Measurements from ENCODE around the gene TAS2R30.
"Not testable (repeated sequence)": the region's sequence is repeated elsewhere in the genome, so short reads cannot be mapped to it uniquely, and the experiment has no call there.

Gene TAS2R30

GRCh38 chr12:11134305-11134704 lies at the start of gene TAS2R30:
TSS of gene TAS2R30 (minus strand) at chr12:11134644. CDS start at chr12:11134244, 400 bp downstream.
- no peak for DNase-seq

GRCh38 chr12:11183011-11183410 lies 48.6 kb upstream of the TAS2R30 start:
- no peak for DNase-seq

GRCh38 chr12:11182529-11182928 lies 48.1 kb upstream of the TAS2R30 start:
- DNase-seq, result no peak

GRCh38 chr12:11178250-11178649 lies 43.8 kb upstream of the TAS2R30 start:
- no peak for DNase-seq

- DNase-seq, result no peak
These were observed 39.6 kb upstream of the TAS2R30 start for GRCh38 chr12:11174022-11174421.

- no peak for DNase-seq
These were observed 37.7 kb upstream of the TAS2R30 start for GRCh38 chr12:11171969-11172675.

GRCh38 chr12:11171145-11171968 lies 36.9 kb upstream of the TAS2R30 start, which contains the start of gene SMIM10L1:
TSS of gene SMIM10L1 (plus strand) at chr12:11171194. CDS start at chr12:11171357, 163 bp downstream.
- DNase-seq, result peak; percentile 96

GRCh38 chr12:11170810-11171144 lies 36.3 kb upstream of the TAS2R30 start:
- no peak for DNase-seq

GRCh38 chr12:11166300-11166699 lies 31.9 kb upstream of the TAS2R30 start:
- no peak for DNase-seq

- no peak for DNase-seq
These were observed 29.9 kb upstream of the TAS2R30 start for GRCh38 chr12:11164384-11164783.

- DNase-seq, result no peak
These were observed 28.1 kb upstream of the TAS2R30 start for GRCh38 chr12:11162502-11162901.

GRCh38 chr12:11158885-11159444 lies 24.5 kb upstream of the TAS2R30 start:
- DNase-seq, result no peak

GRCh38 chr12:11154400-11154925 lies 20.0 kb upstream of the TAS2R30 start:
- no peak for DNase-seq

GRCh38 chr12:11152725-11153124 lies 18.3 kb upstream of the TAS2R30 start:
- DNase-seq, result no peak

GRCh38 chr12:11150832-11151231 lies 16.4 kb upstream of the TAS2R30 start:
- DNase-seq, result no peak

GRCh38 chr12:11147420-11147819 lies 13.0 kb upstream of the TAS2R30 start:
- no peak for DNase-seq

GRCh38 chr12:11144297-11144696 lies 9.9 kb upstream of the TAS2R30 start:
- no peak for DNase-seq

- no peak for DNase-seq
These were observed 8.9 kb upstream of the TAS2R30 start for GRCh38 chr12:11143352-11143751.

GRCh38 chr12:11136075-11136474 lies 1.6 kb upstream of the TAS2R30 start:
- no peak for DNase-seq

- no peak for DNase-seq
These were observed 628 bp downstream of the TAS2R30 start for GRCh38 chr12:11133816-11134215.

- no peak for DNase-seq
These were observed 1.3 kb downstream of the TAS2R30 start for GRCh38 chr12:11133162-11133561.

GRCh38 chr12:11130999-11131398 lies 3.4 kb downstream of the TAS2R30 start:
- DNase-seq, result no peak

- DNase-seq, result no peak
These were observed 4.1 kb downstream of the TAS2R30 start for GRCh38 chr12:11130382-11130781.

- not testable (repeated sequence) for DNase-seq
These were observed 20.3 kb downstream of the TAS2R30 start for GRCh38 chr12:11114130-11114529.

Measured in right hindlimb (tissue), 1 donor.